OCI-M1 (cell line): ENCODE data around the gene TEDC2.
"Not testable (repeated sequence)": the region's sequence is repeated elsewhere in the genome, so short reads cannot be mapped to it uniquely, and the experiment has no call there.

Experiments used
- DNase-seq: peaks from one replicate; lab custom pipeline; 2025; lab: John Stamatoyannopoulos, UW

TEDC2 gene

DNA sequence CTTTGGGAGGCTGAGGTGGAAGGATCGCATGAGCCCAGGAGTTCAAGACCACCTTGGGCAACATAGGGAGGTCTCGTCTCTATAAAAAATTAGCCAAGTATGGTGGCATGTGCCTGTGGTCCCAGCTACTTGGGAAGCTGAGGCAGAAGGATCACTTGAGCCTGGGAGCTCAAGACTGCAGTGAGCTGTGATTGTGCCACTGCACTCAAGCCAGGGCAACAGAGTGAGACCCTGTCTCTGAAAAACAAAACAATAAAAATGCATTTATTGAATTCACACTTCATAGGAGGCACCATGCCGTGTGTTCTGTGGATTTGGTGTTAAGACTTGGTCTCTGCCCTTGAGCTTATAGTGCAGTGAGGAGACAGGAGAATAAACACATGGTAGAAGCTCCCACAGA, 17.4 kb downstream of the TEDC2 start:
- no peak for DNase-seq

DNA sequence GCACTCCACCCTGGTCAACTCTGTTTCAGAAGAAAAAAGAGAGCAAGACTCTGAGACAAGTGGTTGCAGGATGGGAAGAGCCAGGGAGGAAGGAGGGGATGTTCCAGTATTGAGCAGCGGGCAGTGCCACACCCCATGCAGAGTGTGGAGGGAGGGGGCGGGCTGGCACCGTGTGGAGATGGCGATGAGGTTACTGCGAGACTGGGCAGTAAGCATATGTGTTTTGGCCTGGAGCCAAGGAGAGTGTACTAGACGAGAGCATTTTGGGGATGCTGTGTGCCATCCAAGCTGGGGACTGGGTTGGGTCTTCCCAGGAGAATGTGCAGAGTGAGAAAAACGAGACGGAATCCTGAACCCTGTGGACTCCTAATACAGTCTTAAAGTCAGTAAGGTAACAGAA, 18.4 kb downstream of the TEDC2 start:
- no peak for DNase-seq

DNA sequence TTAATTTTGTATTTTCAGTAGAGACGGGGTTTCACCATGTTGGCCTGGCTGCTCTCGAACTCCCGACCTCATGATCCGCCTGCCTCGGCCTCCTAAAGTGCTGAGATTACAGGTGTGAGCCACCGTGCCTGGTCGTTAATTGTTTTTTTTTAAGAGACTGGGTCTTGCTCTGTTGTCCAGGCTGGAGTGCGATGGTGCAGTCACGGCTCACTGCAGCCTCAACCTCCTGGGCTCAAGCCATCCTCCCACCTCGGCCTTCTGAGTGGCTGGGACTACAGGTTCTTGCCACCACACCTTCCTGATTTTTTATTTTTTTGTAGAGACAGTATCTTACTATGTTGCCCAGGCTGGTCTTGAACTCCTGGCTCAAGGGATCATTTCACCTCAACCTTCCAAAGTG, 20.1 kb downstream of the TEDC2 start:
- DNase-seq, result not testable (repeated sequence)

DNA sequence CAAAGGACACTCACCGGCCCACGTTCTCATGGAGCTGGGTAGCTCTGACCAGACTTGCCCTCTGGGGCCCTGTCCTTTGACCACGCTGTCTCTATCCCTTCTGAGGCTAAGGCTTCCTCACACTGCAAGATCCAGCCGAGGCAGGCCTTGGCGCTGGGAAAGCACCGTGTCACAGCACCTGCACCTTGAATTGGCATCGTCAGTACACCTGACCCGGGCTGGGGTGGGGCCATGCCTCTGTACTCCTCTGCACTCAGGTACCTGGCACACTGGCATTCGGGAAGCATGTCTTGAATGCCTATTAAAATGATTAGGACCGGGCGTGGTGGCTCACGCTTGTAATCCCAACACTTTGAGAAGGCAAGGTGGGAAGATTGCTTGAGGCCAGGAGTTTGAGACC, 21.0 kb downstream of the TEDC2 start:
- DNase-seq, result no peak

DNA sequence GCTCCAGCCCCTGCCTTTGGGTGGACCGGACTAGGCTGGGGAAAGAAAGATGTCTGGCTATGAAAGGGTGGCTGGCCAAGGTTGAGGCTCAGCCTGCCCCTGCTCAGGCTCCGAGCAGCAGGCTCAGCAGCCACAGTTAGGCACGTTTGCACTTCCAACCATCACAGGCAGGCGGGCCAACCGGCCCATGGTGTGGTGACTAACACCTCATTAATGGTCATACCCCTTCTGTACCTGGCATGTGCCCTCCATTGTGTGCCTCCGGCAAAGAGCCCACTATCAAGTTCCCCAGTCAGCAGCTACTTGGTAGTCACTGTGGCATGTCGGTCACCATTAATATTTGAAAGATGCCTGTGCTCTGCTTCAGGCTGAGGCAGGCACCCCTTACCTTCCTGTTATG, 21.8 kb downstream of the TEDC2 start:
- DNase-seq, result no peak

DNA sequence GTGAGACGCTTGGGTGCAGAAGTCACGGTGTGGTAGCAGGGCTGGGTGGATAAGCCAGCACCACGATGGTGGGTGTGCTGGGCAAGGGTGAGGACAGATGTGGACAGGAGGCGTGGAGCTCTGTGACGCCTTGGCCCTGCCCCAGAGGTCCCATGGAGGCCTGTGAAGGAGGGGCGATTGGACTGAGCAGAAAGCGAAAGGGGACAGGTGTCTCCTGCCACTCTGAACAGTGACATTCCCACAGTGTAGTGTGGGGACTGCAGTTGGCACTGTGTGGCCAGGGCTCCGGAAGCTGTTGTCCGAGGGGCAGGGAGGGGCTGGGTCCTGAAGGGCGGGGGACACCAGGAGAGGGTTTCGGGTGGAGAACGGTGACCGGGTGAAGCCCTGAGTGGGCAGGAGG, 22.3 kb downstream of the TEDC2 start:
- no peak for DNase-seq

DNA sequence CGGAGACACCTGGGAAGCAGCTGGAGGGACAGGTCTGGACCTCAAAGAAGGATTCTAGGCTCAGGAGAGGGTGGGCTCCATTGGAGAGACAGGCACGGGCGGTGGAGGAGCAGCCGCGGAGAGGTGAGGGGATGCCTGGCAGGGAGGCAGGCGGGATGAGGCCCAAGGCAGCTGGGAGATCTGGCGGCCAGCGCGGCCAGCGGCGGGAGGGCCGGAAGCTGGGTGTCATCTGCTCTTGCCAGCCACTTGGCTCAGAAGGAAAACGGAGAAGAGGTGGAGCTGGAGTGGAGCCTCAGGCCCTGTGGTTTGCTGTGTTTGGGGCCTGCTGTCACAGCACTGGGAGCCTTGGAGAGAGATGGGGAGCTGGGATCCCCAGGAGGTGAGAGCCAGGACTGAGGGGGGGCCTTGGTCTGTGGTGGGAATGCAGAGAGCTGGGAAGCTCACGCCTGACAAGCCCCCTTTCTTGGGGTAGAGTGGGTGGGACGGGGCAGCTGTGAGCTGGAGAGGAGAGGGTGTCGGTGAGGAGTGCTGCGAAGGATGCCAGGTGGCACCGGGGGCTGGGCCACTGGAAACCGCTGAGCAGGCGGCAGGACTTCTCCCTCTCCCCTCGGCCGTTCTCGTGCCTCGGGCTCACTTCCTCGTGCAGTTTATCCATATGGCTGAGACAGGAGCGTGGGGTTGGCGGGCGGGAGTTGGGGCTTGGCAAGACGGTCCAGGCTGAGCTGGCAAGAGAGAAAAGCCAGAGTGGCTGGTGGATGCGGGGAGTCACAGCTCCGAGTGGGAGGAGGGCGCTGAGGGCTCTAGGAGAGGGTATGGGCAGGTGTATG, 23.0 kb downstream of the TEDC2 start:
- no peak for DNase-seq

DNA sequence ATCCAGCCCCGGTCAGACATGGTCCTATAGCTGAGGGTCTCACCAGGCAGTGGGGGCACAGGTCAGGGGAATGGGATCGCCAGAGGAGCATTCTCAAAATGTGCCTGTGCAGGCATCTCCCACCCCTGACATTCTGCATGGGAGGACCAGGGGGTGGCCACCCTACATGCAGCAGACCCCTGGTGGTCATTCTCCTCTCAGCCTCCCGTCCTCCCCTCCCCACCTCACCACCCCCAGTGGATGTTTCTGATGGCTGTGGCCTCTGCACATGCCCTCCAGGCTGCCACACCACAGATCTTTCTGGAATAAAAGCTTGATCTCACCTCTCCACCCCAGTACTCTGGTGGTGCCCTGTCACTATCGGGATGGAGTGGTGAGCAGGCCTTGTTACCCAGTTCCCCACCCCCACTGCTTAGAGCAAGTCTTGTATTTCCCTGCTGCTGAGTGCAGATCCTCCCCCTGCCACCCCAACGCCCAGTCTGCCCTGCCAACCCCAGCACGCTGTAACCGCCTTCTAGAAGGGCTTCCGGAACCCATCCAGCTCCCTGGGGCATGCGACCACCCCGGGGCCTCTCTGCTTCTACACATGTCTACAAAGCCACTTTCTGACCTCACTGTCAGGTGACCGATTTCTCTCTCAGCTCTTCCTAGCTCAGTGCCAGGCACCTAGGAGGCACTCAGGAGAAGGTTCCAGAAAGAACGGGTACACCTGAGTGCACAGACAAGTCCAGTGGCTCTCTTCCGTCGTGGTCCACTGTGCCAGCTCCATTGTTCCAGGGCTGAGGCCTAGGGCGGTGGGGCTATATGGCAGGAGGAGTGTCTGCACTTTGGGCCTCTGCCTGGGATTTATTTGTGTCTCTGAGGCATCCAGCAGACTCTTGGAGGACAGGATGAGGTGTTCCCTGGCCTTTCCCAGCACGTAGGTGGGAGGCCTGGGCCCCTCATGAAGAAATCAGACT, 24.3 kb downstream of the TEDC2 start:
- DNase-seq, result no peak

DNA sequence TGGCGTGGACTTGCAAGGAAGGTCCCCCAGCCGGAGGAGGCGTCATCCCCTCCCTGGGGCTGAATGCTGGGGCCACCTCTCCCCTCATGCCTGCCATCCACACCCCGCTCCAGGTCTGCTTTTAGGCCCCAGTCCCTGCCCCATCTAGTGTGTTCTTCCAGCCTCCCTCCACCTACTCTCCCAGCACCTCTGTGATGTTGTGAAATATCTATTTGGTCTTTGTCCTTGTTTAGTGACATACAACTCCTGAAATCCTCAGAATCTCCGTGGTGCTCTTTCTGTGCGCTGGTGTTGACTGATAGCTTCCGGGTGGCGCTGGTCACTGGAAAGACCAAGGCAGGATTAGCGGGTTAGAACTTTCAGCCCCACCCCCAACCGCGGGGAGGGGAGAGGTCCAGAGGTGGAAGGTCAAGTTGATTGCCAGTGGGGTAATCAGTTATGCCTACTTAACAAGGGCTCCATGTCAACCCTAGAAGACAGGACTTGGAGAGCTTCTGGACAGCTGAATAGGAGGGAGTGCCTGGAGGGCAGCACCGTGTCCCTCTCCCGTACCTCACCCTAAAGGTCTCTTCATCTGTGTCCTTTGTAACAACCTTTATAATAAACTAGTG, 25.1 kb downstream of the TEDC2 start:
- DNase-seq, result no peak

DNA sequence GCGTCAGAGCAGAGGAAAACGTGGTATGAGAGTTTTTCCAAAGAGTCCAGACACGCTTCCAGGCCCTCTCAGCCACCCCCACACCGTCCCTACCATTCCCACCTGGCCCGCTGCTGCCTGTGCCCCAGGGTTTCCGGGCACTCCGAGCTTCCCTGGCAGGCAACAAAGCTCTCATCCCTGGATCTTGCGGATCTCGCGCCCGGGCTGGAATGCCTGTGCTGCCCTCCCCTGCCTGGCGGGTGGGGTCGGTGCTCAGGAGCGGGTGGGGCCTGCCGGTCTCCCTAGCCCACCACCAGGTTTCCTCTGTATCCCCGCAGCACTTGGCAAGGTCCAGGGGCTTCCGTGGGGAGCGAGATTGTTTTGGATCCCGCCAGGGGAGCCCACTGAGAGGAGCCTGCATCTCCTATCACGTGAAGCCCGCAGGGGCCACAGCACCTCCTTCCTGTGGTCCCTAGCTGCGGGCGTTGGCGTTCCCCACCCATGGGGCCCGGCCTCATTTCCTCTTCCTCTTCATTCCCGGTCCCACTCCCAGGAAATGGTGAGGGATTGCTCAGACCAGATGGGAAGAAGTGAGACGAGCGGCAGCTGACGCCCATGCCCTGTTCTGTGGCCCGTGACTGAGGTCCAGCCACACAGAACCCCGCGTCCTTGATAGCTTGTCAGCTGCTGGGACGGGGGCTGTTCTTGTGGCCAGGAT, 26.1 kb downstream of the TEDC2 start:
- DNase-seq, result no peak

DNA sequence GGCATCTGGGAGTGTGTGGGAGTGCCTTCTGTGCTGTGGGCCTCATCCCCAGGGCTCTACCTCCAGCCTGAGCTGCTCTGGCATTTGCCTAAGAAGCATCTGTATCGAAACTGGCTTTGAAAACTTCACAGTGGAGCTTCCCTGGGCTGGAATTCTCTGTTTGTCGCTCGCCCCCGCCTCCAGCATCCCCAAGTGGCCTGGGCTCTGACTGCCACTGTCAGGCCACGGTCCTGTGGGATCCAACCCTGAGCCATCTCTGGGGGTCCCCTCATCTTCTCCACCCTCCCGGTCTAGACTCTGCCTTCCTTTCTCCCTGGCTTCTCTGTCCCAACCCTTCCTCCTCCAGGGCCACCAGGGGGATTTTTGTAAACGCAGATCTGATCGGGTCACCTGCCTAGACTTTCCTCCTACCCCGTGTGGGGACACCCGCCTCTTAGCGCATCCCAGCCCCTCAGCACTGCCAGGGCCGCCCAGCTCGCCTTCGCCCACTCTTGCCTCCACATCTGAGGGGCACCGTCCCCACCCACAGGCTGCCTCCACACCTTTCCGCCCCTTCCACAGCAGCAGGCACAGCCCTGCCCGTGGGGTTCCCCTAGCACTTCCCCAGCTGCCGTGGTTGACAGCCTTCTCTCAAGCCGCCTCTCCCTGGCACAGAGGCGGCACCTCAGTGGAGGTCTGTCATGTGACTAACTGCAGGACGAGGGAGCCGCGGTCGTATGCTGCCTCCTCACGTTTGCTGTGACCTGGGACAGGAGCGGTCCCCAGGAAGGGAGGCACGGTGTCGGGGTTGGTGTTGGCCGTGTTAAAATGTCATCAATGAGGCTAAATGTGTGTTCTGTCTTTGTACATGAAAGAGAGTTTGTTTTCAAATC, 27.0 kb downstream of the TEDC2 start:
- DNase-seq, result no peak

DNA sequence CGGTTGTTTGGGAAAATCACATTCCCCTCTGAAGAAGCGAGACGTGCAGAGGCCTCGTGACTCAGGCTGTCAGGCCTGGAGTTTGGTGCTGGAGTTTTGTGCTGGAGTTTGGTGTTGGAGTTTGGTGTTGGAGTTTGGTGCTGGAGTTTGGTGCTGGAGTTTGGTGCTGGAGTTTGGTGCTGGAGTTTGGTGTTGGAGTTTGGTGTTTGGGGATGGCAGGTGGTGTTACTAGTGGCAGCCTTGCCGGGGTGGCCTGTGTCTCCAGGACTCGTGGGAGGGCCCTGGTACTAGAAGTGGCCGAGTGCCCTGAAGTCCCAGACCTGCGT, 27.6 kb downstream of the TEDC2 start:
- no peak for DNase-seq

DNA sequence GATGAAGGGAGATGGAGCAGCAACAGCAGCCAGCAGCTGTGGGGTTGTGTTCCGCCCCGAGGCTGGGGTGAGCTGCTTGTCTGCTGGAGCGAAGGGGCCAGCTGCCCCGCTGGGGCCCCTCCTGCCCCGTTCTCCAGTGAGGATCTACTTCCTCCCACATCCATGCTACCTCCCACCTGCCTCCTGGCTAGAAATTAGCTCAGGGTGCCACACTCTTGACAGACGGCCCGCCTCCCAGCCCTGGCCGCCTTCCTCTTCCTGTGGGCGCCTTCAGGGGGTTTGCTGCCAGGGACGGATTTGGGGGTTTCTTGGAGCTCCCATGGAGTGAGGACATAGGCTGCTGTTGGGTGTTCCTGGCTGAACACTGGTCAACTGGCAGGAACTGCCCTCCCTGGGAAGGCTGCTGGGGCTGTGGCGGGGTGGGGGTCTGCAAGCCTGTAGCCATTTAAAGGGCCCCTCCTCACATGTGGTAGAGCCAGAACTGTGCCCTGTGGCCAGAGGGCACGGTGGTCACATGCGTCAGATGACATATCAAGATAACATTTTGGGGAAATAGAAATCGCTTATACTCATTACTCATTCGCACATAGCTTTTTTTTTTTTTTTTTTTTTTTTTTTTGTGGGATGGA, 28.1 kb downstream of the TEDC2 start:
- DNase-seq, result peak; percentile 74

DNA sequence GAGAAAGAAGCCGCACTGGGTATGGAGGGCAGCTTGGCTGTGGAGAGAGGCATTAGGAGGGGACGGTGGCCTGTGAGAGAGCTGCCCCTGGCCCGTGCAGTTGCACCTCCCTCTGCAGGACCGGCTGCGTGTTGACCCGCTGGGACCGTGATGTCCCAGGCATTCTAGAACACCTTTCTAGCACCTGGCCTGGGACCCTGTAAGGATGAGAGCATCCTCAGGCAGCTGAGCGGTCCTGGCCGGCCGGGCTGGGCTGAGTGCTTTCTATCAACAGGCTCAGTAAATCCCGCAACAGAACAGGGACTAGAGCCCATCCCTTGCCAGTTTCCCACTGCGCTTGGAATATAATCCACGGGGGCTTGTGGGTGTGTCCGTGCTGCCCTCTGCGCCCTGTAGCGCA, 29.7 kb downstream of the TEDC2 start:
- no peak for DNase-seq

DNA sequence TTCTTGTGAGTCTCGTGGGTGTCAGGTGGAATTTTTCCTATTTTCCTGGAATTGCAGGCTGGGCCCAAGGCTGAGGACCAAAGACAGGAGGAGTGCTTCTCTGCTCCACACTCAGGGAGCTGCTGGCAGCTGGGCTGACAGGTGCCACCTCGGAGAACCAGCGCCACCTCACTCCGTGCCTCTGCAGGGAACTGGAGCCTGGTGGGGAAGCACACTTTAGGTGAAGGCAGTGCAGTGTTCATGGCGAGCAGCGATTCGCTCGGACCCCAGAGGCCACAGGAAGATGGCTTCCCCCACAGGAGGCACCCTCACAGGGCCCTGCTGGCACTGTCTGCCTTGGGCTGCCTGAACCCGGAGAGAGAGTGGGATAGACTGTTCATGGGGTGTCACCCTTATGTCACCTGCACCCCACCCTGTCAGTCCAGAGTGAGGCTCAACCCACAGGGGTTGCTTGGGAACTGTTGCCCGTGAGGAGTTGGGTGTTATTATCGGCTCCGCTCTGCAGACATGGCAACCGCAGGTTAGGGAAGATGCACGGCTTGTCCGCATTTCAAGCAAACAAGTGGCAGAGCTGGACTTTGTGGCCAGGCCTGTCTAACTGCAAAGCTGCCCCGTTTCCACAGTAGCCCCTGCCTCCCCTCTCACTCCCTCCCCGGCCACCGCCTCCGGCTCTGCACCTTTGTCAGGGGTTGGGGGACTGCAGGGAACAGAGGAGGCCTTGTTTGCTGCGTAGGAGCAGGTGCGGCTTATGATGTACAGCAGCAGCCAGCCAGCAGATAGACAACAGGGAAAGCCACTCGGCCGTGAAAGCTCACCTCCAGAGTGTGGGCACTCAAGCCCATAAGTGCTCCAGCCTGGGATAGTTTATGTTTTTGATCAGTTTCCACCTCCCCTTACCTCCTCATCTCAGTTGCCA, 30.5 kb downstream of the TEDC2 start:
- no peak for DNase-seq

DNA sequence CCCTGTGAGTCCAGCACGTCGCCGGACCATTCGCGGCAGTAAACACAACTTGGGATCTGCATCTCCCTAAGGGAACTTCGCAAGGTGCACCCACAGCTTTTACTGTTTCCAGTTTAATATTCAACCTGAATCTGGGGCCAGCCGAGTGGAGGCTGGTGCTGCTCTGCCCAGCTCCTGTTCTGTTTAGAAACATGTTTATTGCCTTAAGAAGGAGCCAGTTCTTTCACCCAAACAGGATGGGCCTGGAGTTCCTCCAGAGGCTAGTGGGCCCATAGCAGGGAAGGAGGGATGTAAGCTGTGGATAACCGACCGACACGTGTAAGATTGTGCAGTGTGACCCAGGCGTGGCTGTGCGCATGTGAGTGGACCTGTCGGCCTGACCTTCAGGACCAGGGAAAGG, 32.4 kb downstream of the TEDC2 start:
- DNase-seq, result no peak

DNA sequence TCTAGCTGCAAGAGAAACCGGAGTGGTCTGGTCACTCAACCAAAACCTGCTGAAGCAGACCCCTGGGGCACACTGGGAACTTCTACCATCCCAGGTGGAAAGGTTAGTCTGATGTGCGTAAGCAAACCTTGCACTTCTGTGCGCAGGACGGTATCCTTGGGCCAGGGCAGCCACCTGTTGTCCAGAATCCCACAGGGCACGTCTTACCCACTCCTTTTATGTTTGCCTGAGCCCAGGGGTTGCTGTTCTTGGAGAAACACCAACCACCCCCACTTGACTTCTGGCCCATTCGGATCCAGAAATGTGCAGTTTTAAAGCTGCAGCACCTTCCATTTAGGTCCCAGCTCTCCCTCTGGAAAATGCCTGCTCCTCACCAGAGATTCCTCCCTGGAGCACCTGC, 33.7 kb downstream of the TEDC2 start:
- DNase-seq, result no peak

DNA sequence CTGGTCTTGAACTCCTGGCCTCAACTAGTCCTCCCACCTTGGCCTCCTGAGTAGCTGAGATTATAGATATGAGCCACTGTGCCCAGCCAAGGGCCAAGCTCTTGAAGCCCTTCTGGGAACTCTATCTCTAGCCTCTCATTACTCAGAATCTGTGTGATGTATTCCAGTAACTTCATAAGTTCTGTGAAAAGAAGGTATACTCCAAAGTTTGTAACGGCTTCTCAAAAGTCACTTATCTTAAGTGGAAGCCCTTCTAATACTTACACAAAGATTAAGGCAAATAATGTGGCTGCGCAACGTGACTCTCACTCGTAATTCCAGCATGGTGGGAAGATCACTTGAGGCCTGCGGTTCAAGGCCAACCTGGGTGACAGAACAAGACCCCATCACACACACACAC, 34.7 kb downstream of the TEDC2 start:
- peak; percentile 28 for DNase-seq

DNA sequence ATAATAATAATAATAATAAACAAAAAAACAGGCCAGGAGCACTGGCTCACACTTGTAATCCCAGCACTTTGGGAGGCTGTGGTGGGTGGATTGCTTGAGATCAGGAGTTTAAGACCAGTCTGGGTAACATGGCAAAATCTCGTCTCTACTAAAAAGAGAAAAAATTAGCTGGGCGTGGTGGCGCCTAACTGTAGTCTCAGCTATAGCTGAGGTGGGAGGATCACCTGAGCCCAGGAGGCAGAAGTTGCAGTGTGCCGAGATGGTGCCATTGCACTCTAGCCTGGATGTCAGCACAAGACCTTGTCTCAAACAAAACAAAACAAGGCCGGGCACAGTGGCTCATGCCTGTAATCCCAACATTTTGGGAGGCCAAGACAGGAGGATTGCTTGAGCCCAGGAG, 35.1 kb downstream of the TEDC2 start:
- DNase-seq, result no peak
